Omental fat pad (tissue), 4 donors: ENCODE data around the gene ISX. TPM values are rescaled to one million over a fixed set of nuclear protein-coding genes. Genes with fewer than 3 reads are reported as not detected.

Experiments used
- ATAC-seq: fragments of 150-250 bp; one replicate; pipeline ENCODE4 v1.9.1; 2016; ENCODE audit warnings: mild to moderate bottlenecking, moderate library complexity; ENCODE audit not compliant: low FRiP score
- DNase-seq: peaks from one replicate; pipeline ENCODE4 v3.0.0-alpha.2; 2019; ENCODE audit warnings: low spot score
- total RNA-seq, 4 donors: library from RNA; depleted of rRNA; stranded (reverse); fragments of >200 nt; gene quantifications; one replicate each; pipeline ENCODE4 v1.1.0, GENCODE V29; 2016
- TF ChIP-seq, protein P1 (sequence below), 3 donors: fragments of 450-650 bp; IDR thresholded peaks; one replicate each; pipeline ENCODE4 v1.5.1; 2016 to 2017; ENCODE audit warnings: antibody characterized with exemption in 3 of 3, mild to moderate bottlenecking in 3 of 3, moderate library complexity in 2 of 3

Gene ISX
- total RNA-seq, 4 donors from 2014 or later, result not detected

DNA sequence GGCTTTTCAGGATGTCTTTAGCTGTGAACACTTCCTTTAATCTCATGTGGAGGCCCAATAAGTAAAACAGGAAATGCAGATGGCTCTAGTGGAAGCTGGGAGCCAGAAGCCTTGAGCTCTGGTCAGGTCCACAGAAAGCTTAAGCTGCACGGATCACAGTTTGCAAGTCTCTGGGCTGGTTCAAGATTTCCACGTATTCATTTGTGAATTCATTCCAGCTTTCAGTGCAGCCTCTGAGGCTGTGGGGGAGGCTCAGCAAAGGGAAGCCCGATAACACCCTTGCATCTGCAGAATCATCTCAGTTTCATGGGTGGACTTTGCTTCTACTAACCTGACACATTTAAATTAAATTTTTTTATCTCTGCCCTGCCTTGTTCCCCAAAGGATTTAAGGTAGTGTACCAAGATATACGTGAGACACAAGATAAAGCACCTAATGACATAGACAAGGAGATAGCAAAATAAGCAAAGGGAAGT is 65.6 kb downstream of the ISX start:
- ATAC-seq (no peak), DNase-seq (no peak)
- TF ChIP-seq, protein P1, sequence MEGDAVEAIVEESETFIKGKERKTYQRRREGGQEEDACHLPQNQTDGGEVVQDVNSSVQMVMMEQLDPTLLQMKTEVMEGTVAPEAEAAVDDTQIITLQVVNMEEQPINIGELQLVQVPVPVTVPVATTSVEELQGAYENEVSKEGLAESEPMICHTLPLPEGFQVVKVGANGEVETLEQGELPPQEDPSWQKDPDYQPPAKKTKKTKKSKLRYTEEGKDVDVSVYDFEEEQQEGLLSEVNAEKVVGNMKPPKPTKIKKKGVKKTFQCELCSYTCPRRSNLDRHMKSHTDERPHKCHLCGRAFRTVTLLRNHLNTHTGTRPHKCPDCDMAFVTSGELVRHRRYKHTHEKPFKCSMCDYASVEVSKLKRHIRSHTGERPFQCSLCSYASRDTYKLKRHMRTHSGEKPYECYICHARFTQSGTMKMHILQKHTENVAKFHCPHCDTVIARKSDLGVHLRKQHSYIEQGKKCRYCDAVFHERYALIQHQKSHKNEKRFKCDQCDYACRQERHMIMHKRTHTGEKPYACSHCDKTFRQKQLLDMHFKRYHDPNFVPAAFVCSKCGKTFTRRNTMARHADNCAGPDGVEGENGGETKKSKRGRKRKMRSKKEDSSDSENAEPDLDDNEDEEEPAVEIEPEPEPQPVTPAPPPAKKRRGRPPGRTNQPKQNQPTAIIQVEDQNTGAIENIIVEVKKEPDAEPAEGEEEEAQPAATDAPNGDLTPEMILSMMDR (IDR thresholded peaks at IDR 0.05), result no peak

DNA sequence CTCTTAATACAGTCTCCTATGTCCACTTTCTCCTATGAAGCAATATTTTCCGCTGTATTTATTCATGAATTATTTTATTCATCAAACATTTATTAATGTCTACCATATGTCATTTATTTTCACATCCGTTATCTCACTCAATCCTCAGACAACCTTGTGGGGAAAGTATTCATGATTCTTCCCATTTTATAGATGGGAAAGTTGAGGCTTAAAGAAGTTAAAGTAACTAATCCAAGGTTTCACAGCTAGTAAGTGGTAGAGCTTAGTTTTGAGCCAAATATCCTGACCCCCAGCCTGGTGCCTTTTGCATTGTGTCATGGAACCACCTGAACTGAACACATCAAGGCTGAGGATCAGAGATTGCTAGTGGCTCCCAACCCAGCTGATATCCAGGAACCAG is 66.6 kb downstream of the ISX start:
- DNase-seq, result no peak
- no peak for ATAC-seq
- TF ChIP-seq, protein P1 (IDR thresholded peaks at IDR 0.05), result no peak

DNA sequence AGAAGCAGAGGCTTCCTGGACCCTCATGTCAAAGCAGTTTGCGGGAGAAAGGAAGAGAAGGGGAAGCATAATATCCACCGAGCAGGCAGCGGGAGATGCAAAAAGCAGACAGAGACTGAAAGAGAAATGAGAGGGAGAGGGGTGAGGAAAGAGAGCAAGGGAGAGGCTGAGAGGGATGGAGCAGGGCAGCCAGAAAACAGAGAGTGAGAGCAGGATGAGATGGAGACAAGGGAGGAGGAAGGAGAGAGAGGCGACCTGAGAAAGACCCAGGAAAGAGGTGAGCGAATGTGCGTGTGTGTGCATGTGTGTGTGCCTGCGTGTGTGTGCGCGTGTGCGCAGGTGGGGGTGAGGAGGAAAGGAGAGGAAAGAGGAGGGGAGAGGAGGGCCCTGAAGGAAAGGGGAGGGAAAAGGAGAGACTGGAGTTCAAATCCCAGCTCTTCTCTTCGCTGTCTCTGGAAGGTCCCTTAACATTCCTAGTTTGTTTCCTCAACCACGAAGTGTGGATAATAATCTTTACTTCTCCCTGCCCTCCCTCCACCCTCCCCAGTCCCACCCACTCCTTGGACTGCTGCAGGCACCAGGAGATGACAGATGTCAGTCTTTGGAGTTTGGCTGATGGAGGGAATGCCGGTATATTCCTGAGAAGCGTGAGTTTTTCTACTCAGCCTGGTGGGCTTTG is 67.9 kb downstream of the ISX start:
- no peak for DNase-seq
- ATAC-seq, result no peak
- TF ChIP-seq, protein P1 (IDR thresholded peaks at IDR 0.05), result no peak

DNA sequence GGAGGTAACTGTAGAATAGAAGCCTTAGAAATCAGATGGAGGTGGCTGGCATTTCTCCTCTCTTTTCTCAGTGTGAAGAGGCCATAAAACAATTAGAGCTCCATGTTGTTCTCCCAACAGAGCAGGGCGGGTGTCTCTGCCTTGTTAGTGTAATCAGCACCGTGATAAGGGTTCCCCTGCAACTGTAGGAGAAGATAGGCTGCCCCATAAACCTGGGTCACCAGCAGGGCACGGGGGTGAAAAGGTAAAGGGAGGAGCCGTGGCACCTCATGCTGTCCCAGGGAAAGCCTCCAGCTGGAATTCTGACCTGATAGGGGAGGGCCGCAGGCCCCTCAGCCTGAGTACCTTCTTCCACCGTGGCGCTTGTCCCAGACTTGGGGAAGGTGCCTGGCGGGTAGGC is 68.7 kb downstream of the ISX start:
- DNase-seq (no peak), ATAC-seq (no peak)
- TF ChIP-seq, protein P1 (IDR thresholded peaks at IDR 0.05), result no peak

DNA sequence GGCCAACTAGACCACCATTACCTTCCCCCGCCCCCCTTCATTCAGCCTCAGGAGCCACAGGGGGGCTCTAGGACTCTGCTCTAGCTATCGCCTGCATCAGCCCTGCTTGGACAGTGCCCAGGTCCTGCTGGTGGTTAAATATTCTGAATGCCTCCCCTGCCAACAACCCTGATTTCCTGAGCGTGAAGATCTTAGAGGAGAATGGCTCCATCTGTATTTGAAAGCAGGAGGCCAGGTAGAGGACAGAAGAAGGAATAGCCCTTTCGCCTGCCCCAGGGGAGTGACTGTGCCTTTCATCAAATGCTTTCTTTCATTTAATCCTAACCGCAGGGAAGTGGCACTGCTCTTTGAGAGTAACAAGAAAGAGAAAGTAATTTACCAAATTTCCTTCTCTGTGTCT is 69.2 kb downstream of the ISX start:
- no peak for DNase-seq
- no peak for ATAC-seq
- TF ChIP-seq, protein P1 (IDR thresholded peaks at IDR 0.05), result no peak

Other genes starting within 250 kb of the ISX start
- 10 to 100 TPM; 10.9 to 17.8 (median 12.3) TPM for gene HMGXB4, start 191.3 kb downstream of the ISX start, total RNA-seq
- 100 to 1,000 TPM in 1 of 4 donors, 10 to 100 TPM in 3; 65.6 to 109 (median 93.2) TPM for gene TOM1, start 233.7 kb downstream of the ISX start, total RNA-seq